K562 (cell line): ENCODE results near the gene GPR152.

Experiments used
- ESRRA ChIP-seq: fragments of 450-650 bp; IDR thresholded peaks from 2 replicates; pipeline ENCODE4 v1.6.1; 2014; ENCODE audit warnings: low read depth, mild to moderate bottlenecking, moderate library complexity, borderline replicate concordance
- HDAC1 ChIP-seq, 2 experiments: fragments of 450-650 bp; IDR thresholded peaks; 2 replicates each; pipeline ENCODE4 v1.6.1; 2016 to 2017; ENCODE audit warnings: inconsistent platforms in 1 of 2, mild to moderate bottlenecking in 1 of 2, moderate library complexity in 1 of 2
- HNRNPL ChIP-seq: fragments of 200-400 bp; formaldehyde crosslinking; IDR thresholded peaks from 2 replicates; pipeline ENCODE4 v1.6.1; 2017; ENCODE audit warnings: low read depth, mild to moderate bottlenecking, low read length
- NBN ChIP-seq: fragments of 450-650 bp; IDR thresholded peaks from 2 replicates; pipeline ENCODE4 v1.6.1; 2016; ENCODE audit warnings: low read depth, mild to moderate bottlenecking
- PHF21A ChIP-seq: fragments of 450-650 bp; IDR thresholded peaks from 2 replicates; pipeline ENCODE4 v1.6.1; 2017; ENCODE audit warnings: low read depth, borderline replicate concordance
- PHTF2 ChIP-seq: fragments of 250-450 bp; sonication (Bioruptor Pico); IDR thresholded peaks from 2 replicates; pipeline ENCODE4 v1.5.0; 2021; ENCODE audit warnings: mild to moderate bottlenecking
- POLR2A ChIP-seq: fragments of 450-650 bp; conservative IDR thresholded peaks from 2 replicates; pipeline ENCODE4 v1.6.1; 2016
- RBM22 ChIP-seq: fragments of 200-400 bp; formaldehyde crosslinking; IDR thresholded peaks from 2 replicates; pipeline ENCODE4 v1.6.1; 2018; ENCODE audit warnings: low read length, low read depth; ENCODE audit not compliant: poor library complexity, severe bottlenecking
- RFX5 ChIP-seq: IDR thresholded peaks from 2 replicates; pipeline ENCODE4 v1.6.1; 2011; ENCODE audit warnings: low read depth, mild to moderate bottlenecking, improper control_type of control experiment, low read length
- TAF1 ChIP-seq: IDR thresholded peaks from 2 replicates; pipeline ENCODE4 v1.6.1; 2011; ENCODE audit warnings: mild to moderate bottlenecking, low read length, moderate library complexity; ENCODE audit not compliant: insufficient read depth, control insufficient read depth, severe bottlenecking; ENCODE audit errors: extremely low read depth
- ZNF311 ChIP-seq: fragments of 250-450 bp; sonication (Bioruptor Pico); IDR thresholded peaks from 2 replicates; pipeline ENCODE4 v1.4.0; 2020; ENCODE audit warnings: mild to moderate bottlenecking, moderate library complexity
- TF ChIP-seq, protein P1 (sequence below): fragments of 250-450 bp; sonication (Bioruptor Pico); IDR thresholded peaks from 2 replicates; pipeline ENCODE4 v1.8.0; 2022; ENCODE audit warnings: inconsistent platforms
- TF ChIP-seq, protein P2 (sequence below), 3 experiments: IDR thresholded peaks in 2 of 3; conservative IDR thresholded peaks in 1 of 3; 2 replicates each; pipeline ENCODE4 v1.5.1; 2011 to 2012; ENCODE audit warnings: low read length in 3 of 3, mild to moderate bottlenecking in 3 of 3, control low read depth in 2 of 3, improper control_type of control experiment in 1 of 3, inconsistent platforms in 1 of 3, low read depth in 1 of 3, mixed read lengths in 1 of 3, moderate library complexity in 1 of 3; ENCODE audit not compliant: insufficient read depth in 2 of 3

DNA sequence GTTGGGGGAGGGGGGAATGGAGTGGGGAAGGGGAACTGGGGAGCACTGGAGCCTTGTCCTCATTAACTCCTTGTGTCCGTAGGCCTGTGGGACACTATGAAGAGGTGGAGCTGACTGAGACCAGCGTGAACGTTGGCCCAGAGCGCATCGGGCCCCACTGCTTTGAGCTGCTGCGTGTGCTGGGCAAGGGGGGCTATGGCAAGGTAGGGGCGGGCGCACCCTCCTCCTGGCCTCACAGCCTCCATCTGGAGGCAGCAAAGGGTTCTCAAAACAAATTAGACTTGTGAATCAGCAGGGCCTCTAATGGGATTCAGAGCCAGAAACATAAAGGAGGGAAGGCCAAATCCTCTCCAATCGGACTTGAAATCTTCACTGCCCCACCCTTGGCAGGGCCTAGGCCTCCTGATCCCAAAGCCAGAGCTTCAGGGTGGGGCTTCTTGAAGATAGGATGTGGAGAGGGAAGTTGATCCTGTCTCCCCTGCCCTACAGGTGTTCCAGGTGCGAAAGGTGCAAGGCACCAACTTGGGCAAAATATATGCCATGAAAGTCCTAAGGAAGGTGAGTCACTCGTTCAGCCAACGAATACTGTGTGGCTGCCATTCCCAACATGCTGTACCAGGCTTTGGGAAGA, 23.4 kb downstream of the GPR152 start:
- TF ChIP-seq HNRNPL: no peak
- TF ChIP-seq, protein P1, sequence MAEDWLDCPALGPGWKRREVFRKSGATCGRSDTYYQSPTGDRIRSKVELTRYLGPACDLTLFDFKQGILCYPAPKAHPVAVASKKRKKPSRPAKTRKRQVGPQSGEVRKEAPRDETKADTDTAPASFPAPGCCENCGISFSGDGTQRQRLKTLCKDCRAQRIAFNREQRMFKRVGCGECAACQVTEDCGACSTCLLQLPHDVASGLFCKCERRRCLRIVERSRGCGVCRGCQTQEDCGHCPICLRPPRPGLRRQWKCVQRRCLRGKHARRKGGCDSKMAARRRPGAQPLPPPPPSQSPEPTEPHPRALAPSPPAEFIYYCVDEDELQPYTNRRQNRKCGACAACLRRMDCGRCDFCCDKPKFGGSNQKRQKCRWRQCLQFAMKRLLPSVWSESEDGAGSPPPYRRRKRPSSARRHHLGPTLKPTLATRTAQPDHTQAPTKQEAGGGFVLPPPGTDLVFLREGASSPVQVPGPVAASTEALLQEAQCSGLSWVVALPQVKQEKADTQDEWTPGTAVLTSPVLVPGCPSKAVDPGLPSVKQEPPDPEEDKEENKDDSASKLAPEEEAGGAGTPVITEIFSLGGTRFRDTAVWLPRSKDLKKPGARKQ (CRISPR knock-in tag): no peak
- TF ChIP-seq ZNF311 (CRISPR knock-in tag): no peak
- no peak for TF ChIP-seq POLR2A
- TF ChIP-seq, protein P2, sequence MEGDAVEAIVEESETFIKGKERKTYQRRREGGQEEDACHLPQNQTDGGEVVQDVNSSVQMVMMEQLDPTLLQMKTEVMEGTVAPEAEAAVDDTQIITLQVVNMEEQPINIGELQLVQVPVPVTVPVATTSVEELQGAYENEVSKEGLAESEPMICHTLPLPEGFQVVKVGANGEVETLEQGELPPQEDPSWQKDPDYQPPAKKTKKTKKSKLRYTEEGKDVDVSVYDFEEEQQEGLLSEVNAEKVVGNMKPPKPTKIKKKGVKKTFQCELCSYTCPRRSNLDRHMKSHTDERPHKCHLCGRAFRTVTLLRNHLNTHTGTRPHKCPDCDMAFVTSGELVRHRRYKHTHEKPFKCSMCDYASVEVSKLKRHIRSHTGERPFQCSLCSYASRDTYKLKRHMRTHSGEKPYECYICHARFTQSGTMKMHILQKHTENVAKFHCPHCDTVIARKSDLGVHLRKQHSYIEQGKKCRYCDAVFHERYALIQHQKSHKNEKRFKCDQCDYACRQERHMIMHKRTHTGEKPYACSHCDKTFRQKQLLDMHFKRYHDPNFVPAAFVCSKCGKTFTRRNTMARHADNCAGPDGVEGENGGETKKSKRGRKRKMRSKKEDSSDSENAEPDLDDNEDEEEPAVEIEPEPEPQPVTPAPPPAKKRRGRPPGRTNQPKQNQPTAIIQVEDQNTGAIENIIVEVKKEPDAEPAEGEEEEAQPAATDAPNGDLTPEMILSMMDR (IDR thresholded peaks at IDR 0.05 in 2 of 3, conservative IDR thresholded peaks at IDR 0.05 in 1 of 3; ENCODE audit: insufficient read depth in 2 of 3, low read depth in 1 of 3, low read length in 3 of 3): no peak
- no peak for TF ChIP-seq PHTF2 (CRISPR knock-in tag)
- TF ChIP-seq TAF1: no peak
- TF ChIP-seq ESRRA: no peak
- TF ChIP-seq HDAC1 (IDR thresholded peaks at IDR 0.05): no peak
- no peak for TF ChIP-seq RFX5
- no peak for TF ChIP-seq PHF21A
- TF ChIP-seq NBN: no peak
- TF ChIP-seq RBM22: no peak
